ENCODE data around the gene LCP2. TPM values are rescaled to one million over a fixed set of nuclear protein-coding genes. Genes with fewer than 3 reads are reported as not detected.

The LCP2 gene
- total and polyA plus RNA-seq, 2 donors from 2014 or later, result 4.6 to 48.8 TPM

- TF ChIP-seq, protein P1, sequence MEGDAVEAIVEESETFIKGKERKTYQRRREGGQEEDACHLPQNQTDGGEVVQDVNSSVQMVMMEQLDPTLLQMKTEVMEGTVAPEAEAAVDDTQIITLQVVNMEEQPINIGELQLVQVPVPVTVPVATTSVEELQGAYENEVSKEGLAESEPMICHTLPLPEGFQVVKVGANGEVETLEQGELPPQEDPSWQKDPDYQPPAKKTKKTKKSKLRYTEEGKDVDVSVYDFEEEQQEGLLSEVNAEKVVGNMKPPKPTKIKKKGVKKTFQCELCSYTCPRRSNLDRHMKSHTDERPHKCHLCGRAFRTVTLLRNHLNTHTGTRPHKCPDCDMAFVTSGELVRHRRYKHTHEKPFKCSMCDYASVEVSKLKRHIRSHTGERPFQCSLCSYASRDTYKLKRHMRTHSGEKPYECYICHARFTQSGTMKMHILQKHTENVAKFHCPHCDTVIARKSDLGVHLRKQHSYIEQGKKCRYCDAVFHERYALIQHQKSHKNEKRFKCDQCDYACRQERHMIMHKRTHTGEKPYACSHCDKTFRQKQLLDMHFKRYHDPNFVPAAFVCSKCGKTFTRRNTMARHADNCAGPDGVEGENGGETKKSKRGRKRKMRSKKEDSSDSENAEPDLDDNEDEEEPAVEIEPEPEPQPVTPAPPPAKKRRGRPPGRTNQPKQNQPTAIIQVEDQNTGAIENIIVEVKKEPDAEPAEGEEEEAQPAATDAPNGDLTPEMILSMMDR (IDR thresholded peaks at IDR 0.05; ENCODE audit: borderline replicate concordance, extremely low read depth, insufficient read depth), result no peak
- no peak overlapping the region for H3K27ac ChIP-seq (ENCODE audit: low read depth in 2 of 2, low read length in 2 of 2)
- H3K4me3 ChIP-seq (ENCODE audit: low read length in 3 of 3), result no peak overlapping the region
- FAIRE-seq, result no peak
- no peaks in the 10 kb centered on the region for H3K36me3 ChIP-seq (ENCODE audit: control insufficient read depth in 2 of 3, insufficient read depth in 3 of 3, low read length in 3 of 3)
- no peaks in the 10 kb centered on the region for H3K27me3 ChIP-seq (ENCODE audit: control insufficient read depth, insufficient read depth, low read length)
- H3K4me1 ChIP-seq (ENCODE audit: control insufficient read depth in 2 of 3, insufficient read depth in 2 of 3, low read depth in 1 of 3, low read length in 3 of 3), result peaks cover 0 to 16% (median 0%) of the 10 kb centered on the region in 3 donors
- no peaks in the 10 kb centered on the region for H3K9me3 ChIP-seq (ENCODE audit: control insufficient read depth in 2 of 3, insufficient read depth in 1 of 3, low read length in 3 of 3)
- intact Hi-C loops (cut with DNase I), result no loop called here
- no peak for DNase-seq
- H3K9ac ChIP-seq (ENCODE audit: low read length in 3 of 3), result no peak overlapping the region
Measured at GRCh38 chr5:170277867-170278281, 19.7 kb downstream of the LCP2 start.

GRCh38 chr5:170276140-170276539 is 21.4 kb downstream of the LCP2 start:
- H3K27ac ChIP-seq (ENCODE audit: low read depth in 2 of 2, low read length in 2 of 2), result no peak overlapping the region
- H3K27me3 ChIP-seq (ENCODE audit: control insufficient read depth, insufficient read depth, low read length), result no peaks in the 10 kb centered on the region
- peaks cover 0 to 16% (median 0%) of the 10 kb centered on the region in 3 donors for H3K4me1 ChIP-seq (ENCODE audit: control insufficient read depth in 2 of 3, insufficient read depth in 2 of 3, low read depth in 1 of 3, low read length in 3 of 3)
- intact Hi-C loops (cut with DNase I), result no loop called here
- no peak overlapping the region for H3K4me3 ChIP-seq (ENCODE audit: low read length in 3 of 3)
- TF ChIP-seq, protein P1 (IDR thresholded peaks at IDR 0.05; ENCODE audit: borderline replicate concordance, extremely low read depth, insufficient read depth), result no peak
- no peak for DNase-seq
- no peak for FAIRE-seq
- no peak overlapping the region for H3K9ac ChIP-seq (ENCODE audit: low read length in 3 of 3)
- H3K36me3 ChIP-seq (ENCODE audit: control insufficient read depth in 2 of 3, insufficient read depth in 3 of 3, low read length in 3 of 3), result no peaks in the 10 kb centered on the region
- H3K9me3 ChIP-seq (ENCODE audit: control insufficient read depth in 2 of 3, insufficient read depth in 1 of 3, low read length in 3 of 3), result no peaks in the 10 kb centered on the region

GRCh38 chr5:170275376-170275994 is 22.1 kb downstream of the LCP2 start:
- no peak for DNase-seq
- TF ChIP-seq, protein P1 (IDR thresholded peaks at IDR 0.05; ENCODE audit: borderline replicate concordance, extremely low read depth, insufficient read depth), result no peak
- no peaks in the 10 kb centered on the region for H3K36me3 ChIP-seq (ENCODE audit: control insufficient read depth in 2 of 3, insufficient read depth in 3 of 3, low read length in 3 of 3)
- H3K4me1 ChIP-seq (ENCODE audit: control insufficient read depth in 2 of 3, insufficient read depth in 2 of 3, low read depth in 1 of 3, low read length in 3 of 3), result peaks cover 0 to 16% (median 0%) of the 10 kb centered on the region in 3 donors
- H3K27ac ChIP-seq (ENCODE audit: low read depth in 2 of 2, low read length in 2 of 2), result no peak overlapping the region
- intact Hi-C loops (cut with DNase I), result no loop called here
- no peak for FAIRE-seq
- no peak overlapping the region for H3K4me3 ChIP-seq (ENCODE audit: low read length in 3 of 3)
- H3K9me3 ChIP-seq (ENCODE audit: control insufficient read depth in 2 of 3, insufficient read depth in 1 of 3, low read length in 3 of 3), result no peaks in the 10 kb centered on the region
- no peaks in the 10 kb centered on the region for H3K27me3 ChIP-seq (ENCODE audit: control insufficient read depth, insufficient read depth, low read length)
- no peak overlapping the region for H3K9ac ChIP-seq (ENCODE audit: low read length in 3 of 3)

All from kidney (tissue), 14 donors.